GM12874 (cell line): Measurements from ENCODE around the gene MTMR11.
A peak's percentile ranks its signal among the peaks of the same experiment; 100 is the strongest.

Source experiments
- TF ChIP-seq, protein P1 (sequence below): IDR thresholded peaks from 2 replicates; pipeline ENCODE4 v1.5.1; 2011; ENCODE audit warnings: low read depth, mild to moderate bottlenecking, control low read depth, low read length, moderate library complexity; ENCODE audit not compliant: insufficient read depth

The MTMR11 gene

DNA sequence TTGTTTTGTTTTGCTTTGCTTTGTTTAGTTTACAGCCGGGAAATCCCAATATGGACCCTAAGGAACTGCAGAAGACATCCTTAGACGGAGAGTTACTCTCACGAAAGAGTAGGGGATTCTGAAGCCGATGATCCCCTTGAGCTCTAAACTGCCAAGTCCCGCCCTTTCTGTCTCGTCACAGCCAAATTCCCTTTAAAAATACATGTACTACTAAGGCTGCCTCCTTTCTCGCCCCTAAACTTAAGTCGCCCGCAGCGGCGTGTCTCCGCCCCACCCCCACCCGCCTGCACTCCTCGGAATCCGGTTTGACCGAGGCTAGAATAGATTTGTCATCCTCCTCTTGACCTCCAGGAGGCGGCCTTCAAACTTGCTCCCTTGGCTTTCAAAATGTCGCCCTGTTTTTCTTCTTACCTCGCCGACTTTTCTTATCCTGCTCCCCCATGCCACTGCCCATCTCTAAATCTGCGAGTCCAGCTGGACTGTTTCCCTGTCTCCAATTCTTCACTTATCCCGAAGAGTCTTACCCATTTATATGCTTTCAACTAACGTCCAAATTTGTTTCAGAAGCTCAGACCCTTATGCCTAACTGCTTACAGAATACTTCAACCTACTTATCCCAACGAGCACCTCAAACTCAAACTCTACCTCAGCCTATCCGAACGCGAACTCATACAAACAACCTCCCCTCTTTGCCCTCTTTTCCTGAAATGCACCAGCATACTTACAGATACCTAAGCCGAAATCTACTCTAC is 48.3 kb downstream of the MTMR11 start:
- TF ChIP-seq, protein P1, sequence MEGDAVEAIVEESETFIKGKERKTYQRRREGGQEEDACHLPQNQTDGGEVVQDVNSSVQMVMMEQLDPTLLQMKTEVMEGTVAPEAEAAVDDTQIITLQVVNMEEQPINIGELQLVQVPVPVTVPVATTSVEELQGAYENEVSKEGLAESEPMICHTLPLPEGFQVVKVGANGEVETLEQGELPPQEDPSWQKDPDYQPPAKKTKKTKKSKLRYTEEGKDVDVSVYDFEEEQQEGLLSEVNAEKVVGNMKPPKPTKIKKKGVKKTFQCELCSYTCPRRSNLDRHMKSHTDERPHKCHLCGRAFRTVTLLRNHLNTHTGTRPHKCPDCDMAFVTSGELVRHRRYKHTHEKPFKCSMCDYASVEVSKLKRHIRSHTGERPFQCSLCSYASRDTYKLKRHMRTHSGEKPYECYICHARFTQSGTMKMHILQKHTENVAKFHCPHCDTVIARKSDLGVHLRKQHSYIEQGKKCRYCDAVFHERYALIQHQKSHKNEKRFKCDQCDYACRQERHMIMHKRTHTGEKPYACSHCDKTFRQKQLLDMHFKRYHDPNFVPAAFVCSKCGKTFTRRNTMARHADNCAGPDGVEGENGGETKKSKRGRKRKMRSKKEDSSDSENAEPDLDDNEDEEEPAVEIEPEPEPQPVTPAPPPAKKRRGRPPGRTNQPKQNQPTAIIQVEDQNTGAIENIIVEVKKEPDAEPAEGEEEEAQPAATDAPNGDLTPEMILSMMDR: peak; percentile 69

DNA sequence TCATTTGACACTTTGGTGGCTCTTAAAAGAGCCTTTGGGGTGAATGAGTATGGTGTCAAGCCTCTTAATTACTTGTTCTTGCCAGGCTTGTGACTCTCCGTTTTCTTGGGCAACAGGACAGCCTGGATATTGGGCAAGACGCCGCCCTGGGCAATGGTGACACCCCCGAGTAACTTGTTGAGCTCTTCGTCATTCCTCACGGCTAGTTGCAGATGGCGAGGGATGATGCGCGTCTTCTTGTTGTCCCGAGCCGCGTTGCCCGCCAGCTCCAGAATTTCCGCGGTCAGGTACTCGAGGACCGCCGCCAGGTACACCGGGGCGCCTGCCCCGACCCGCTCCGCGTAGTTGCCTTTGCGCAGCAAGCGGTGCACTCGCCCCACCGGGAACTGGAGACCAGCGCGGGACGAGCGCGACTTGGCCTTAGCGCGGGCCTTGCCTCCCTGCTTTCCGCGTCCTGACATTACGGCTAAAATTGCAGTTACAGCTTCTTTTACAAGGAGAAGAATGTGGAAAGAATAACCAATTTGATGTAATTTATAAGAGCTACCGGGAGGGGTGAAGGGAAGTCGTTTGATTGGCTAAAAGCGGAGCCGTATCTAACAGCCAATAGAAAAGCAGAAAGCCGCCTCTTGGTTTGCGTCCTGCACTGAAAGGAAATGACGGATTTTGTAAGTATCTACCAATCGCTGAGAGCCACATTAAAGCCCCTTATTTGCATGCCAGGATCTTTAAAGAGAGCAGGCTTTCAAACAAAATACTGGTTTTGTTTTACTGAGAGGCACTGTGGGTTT is 49.0 kb downstream of the MTMR11 start:
- TF ChIP-seq, protein P1: no peak

DNA sequence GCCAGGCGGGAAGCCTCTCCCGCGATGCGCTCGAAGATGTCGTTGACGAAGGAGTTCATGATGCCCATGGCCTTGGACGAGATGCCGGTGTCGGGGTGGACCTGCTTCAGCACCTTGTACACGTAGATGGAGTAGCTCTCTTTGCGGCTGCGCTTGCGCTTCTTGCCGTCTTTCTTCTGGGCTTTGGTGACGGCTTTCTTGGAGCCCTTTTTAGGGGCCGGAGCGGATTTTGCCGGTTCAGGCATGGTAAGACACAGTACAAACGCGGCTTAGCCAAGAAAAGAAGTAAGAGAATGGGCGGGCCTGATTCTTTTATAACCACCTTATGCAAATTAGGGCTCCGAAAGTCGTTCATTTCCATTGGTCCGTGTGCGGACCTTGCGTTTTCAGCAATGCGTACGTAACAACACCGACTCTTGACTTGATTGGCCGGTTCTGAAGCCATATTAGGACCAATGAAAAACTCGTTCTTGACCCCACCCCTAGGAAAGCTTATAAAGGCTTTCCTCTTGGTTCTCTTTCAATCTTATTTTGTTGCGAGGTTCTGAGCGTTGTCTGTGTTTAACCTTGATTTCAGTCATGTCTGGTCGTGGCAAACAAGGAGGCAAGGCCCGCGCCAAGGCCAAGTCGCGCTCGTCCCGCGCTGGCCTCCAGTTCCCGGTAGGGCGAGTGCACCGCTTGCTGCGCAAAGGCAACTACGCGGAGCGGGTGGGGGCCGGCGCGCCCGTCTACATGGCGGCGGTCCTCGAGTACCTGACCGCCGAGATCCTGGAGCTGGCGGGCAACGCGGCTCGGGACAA is 50.1 kb downstream of the MTMR11 start:
- TF ChIP-seq, protein P1: no peak

DNA sequence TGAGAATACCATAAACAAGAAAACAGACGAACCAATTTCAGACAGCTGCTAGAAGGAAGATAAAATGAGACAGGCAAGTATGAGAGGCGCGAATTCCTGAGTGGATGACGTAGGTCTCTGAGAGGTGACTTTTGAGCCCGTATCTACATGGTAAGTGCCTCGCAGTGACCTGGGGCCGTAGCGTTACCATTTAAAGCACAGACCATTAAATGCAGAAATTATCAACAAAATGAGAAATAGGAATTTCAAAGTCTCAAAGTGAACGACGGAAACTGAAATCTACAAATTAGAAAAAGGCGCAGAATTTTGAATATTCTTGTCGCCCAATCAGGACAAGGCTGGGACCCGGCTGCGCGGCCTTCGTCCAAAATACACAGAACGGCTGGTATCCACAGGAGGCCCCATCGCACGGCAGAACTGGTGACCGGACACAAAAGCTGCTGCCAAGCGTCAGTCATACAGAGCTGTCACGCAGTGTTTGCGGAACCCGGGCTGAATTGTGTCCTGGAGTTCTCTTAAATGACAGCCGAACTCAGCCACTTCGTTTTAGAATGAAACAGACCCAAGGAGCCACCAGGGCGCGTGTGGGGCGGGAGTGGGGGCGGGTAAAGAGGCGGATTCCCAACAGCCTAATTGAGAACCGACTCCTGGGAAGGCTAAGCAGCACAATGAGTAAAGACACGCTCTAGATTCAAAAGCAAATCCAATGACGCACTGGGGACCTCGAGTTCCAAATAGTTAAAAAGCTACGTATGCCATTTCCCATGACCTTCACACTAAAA is 51.1 kb downstream of the MTMR11 start:
- TF ChIP-seq, protein P1: no peak

DNA sequence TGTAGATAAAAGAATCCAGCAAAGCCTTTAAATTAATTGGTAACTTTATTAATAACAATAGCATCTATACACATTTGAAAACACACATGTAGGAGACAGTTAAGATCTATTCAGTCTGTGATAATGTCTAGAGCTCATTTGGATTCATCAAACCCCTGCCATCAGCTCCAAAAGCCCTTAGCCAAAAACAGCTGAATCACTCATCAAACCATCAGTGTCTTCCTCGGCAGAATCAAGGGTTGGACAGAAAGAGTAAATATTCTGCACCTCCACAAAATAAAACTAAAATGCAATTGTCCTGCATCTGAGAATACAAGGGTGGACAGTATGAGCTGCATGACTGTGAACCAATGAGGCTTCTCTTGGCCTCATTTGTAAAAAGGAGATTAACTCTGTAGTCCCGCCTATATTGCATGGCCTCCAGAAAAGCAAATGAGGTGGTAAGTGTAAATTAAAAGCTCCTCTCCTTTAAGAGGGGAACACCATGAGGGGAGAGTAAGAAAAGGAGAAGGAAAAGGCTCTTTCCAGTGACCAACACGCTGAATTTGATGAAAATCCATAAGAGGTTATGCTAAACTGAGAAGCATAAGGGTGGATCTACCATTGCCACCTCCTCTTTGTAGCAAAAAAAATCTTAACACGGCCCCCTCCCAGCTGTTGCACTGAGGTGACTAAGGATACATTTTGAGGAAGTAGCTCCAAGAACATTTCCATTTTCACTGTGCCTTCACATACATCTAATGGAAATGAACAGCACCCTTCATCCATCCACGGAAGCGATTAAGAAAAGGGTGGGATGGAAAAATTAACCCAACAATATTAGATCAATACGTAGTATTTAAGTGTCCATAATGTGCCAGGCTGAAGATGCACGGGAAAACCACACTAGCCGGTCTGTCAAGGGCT is 52.0 kb downstream of the MTMR11 start:
- TF ChIP-seq, protein P1: no peak

DNA sequence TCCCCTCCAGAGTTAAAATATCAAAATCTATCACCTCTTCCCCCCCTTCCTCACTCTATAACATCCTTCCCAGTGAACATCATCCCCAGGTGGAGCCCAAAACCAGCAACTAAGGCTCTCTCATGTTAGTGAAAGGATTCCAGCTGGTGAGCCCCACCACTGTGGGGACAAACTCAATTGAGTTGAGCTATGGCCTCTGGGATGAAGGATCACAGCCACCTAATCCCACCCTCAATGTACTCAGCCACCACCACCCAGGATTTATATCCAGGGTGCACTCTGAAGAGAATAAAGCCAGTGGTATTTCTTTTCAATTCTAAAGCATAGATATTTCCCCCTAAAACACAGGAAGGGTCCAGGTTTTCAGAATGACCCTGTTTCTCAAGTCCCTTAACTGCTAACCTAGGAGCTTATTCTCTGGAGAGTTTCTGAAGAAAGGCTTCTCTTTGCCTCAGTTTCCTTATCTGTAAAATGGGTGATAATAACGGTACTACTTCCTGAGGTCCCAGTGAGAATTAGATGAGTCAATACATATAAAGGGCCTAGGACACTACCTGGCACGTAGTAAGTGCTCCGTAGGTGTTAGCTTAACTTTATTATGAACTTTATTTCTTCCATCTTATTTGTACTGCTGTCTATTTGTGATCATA is 53.0 kb downstream of the MTMR11 start:
- TF ChIP-seq, protein P1: no peak
